GM11168 (cell line): Measurements from ENCODE around the gene CRACDL.

ENCODE experiments used
- in situ Hi-C: fragments of 300-500 bp; cut with MboI; formaldehyde crosslinking; loops from one replicate; pipeline ENCODE4 v1.12.0; 2022; ENCODE audit warnings: low sequenced_read_pairs; ENCODE audit not compliant: unreplicated experiment

The CRACDL gene

GRCh38 chr2:98828793-98829371, 107.1 kb downstream of the CRACDL start:
- in situ Hi-C loops, result loop anchor here (25.0 kb wide), 1 partner anchor 417 kb away; no protein-coding TSS in a partner anchor

GRCh38 chr2:98828369-98828744, 107.7 kb downstream of the CRACDL start:
- in situ Hi-C loops, result loop anchor here (25.0 kb wide), 1 partner anchor 416 kb away; no protein-coding TSS in a partner anchor

- in situ Hi-C loops, result loop anchor here (25.0 kb wide), 1 partner anchor 415 kb away; no protein-coding TSS in a partner anchor
Measured at GRCh38 chr2:98827625-98828368, 108.2 kb downstream of the CRACDL start.

GRCh38 chr2:98826856-98827255, 109.2 kb downstream of the CRACDL start:
- in situ Hi-C loops, result loop anchor here (25.0 kb wide), 1 partner anchor 415 kb away; no protein-coding TSS in a partner anchor

- in situ Hi-C loops, result loop anchor here (25.0 kb wide), 1 partner anchor 414 kb away; no protein-coding TSS in a partner anchor
Measured at GRCh38 chr2:98825858-98826257, 110.2 kb downstream of the CRACDL start.

- in situ Hi-C loops, result loop anchor here (25.0 kb wide), 1 partner anchor 413 kb away; no protein-coding TSS in a partner anchor
Measured at GRCh38 chr2:98825404-98825803, 110.6 kb downstream of the CRACDL start.

- in situ Hi-C loops, result loop anchor here (25.0 kb wide), 1 partner anchor 413 kb away; no protein-coding TSS in a partner anchor
Measured at GRCh38 chr2:98825020-98825350, 111.0 kb downstream of the CRACDL start.

- in situ Hi-C loops, result loop anchor here (25.0 kb wide), 1 partner anchor 412 kb away; no protein-coding TSS in a partner anchor
Measured at GRCh38 chr2:98824256-98825019, 111.6 kb downstream of the CRACDL start.

GRCh38 chr2:98823196-98824170, 112.5 kb downstream of the CRACDL start:
- in situ Hi-C loops, result no loop called here

- in situ Hi-C loops, result no loop called here
Measured at GRCh38 chr2:98822301-98823164, 113.5 kb downstream of the CRACDL start.

- in situ Hi-C loops, result no loop called here
Measured at GRCh38 chr2:98821629-98822135, 114.3 kb downstream of the CRACDL start.

GRCh38 chr2:98819231-98819766, 116.7 kb downstream of the CRACDL start:
- in situ Hi-C loops, result no loop called here

- in situ Hi-C loops, result no loop called here
Measured at GRCh38 chr2:98818164-98818563, 117.9 kb downstream of the CRACDL start.

GRCh38 chr2:98816281-98816680, 119.7 kb downstream of the CRACDL start:
- in situ Hi-C loops, result no loop called here

GRCh38 chr2:98815795-98816194, 120.2 kb downstream of the CRACDL start:
- in situ Hi-C loops, result no loop called here

GRCh38 chr2:98811766-98812165, 124.3 kb downstream of the CRACDL start:
- in situ Hi-C loops, result no loop called here

- in situ Hi-C loops, result no loop called here
Measured at GRCh38 chr2:98810588-98810928, 125.5 kb downstream of the CRACDL start.

- in situ Hi-C loops, result no loop called here
Measured at GRCh38 chr2:98809878-98810587, 126.0 kb downstream of the CRACDL start.
